HepG2 (cell line): ENCODE measurements around the gene ACP1. TPM values are rescaled to one million over a fixed set of nuclear protein-coding genes. Genes with fewer than 3 reads are reported as not detected.

Experiments used
- AHR ChIP-seq: IDR thresholded peaks from 2 replicates; pipeline ENCODE4 v1.6.1; 2018; ENCODE audit warnings: missing genetic modification reagents, missing compliant biosample characterization
- ARID4A ChIP-seq: sonication (generic); formaldehyde crosslinking; IDR thresholded peaks from 2 replicates; pipeline ENCODE4 v1.5.0; 2020; ENCODE audit warnings: mild to moderate bottlenecking, missing genetic modification reagents, borderline replicate concordance
- FOXA1 ChIP-seq, 2 experiments: fragments of 450-650 bp in 1 of 2; sonication (generic) in 1 of 2; formaldehyde crosslinking in 1 of 2; IDR thresholded peaks; 2 replicates each; pipeline versions ENCODE4 v1.4.0 to v1.6.1; 2016 to 2020; ENCODE audit warnings: missing genetic modification reagents in 1 of 2
- GPN1 ChIP-seq: sonication (generic); formaldehyde crosslinking; IDR thresholded peaks from 2 replicates; pipeline ENCODE4 v1.5.1; 2020; ENCODE audit warnings: missing genetic modification reagents, borderline replicate concordance
- HES4 ChIP-seq: sonication (generic); formaldehyde crosslinking; IDR thresholded peaks from 2 replicates; pipeline ENCODE4 v1.9.0; 2021; ENCODE audit warnings: mild to moderate bottlenecking, missing genetic modification reagents, borderline replicate concordance
- MEF2D ChIP-seq: sonication (generic); formaldehyde crosslinking; IDR thresholded peaks from 2 replicates; pipeline ENCODE4 v1.5.1; 2020; ENCODE audit warnings: mild to moderate bottlenecking, missing genetic modification reagents
- MLXIP ChIP-seq: sonication (generic); formaldehyde crosslinking; IDR thresholded peaks from 2 replicates; pipeline ENCODE4 v1.9.0; 2021; ENCODE audit warnings: missing genetic modification reagents, borderline replicate concordance
- MYPOP ChIP-seq: sonication (generic); formaldehyde crosslinking; IDR thresholded peaks from 2 replicates; pipeline ENCODE4 v1.8.1; 2023; ENCODE audit warnings: mild to moderate bottlenecking, moderate library complexity, missing genetic modification reagents
- NFIB ChIP-seq: sonication (generic); formaldehyde crosslinking; IDR thresholded peaks from 2 replicates; pipeline ENCODE4 v1.9.0; 2021; ENCODE audit warnings: missing genetic modification reagents, mild to moderate bottlenecking, borderline replicate concordance
- POLR2AphosphoS2 ChIP-seq: IDR thresholded peaks from 2 replicates; pipeline ENCODE4 v1.6.1; 2011; ENCODE audit warnings: low read depth, low read length, improper control_type of control experiment
- RBFOX2 ChIP-seq: fragments of 200-400 bp; formaldehyde crosslinking; IDR thresholded peaks from 2 replicates; pipeline ENCODE4 v1.6.1; 2017; ENCODE audit warnings: low read depth, mild to moderate bottlenecking, low read length
- SP2 ChIP-seq: sonication (generic); formaldehyde crosslinking; IDR thresholded peaks from 2 replicates; pipeline ENCODE4 v1.5.1; 2020; ENCODE audit warnings: mild to moderate bottlenecking, missing genetic modification reagents
- ZNF724P ChIP-seq: sonication (generic); formaldehyde crosslinking; IDR thresholded peaks from 2 replicates; pipeline ENCODE4 v1.8.0; 2022; ENCODE audit warnings: missing genetic modification reagents, borderline replicate concordance
- ZNF777 ChIP-seq: sonication (generic); formaldehyde crosslinking; IDR thresholded peaks from 2 replicates; pipeline ENCODE4 v1.4.0; 2020; ENCODE audit warnings: missing genetic modification reagents
- ZSCAN21 ChIP-seq: sonication (generic); formaldehyde crosslinking; IDR thresholded peaks from 2 replicates; pipeline ENCODE4 v1.8.0; 2022; ENCODE audit warnings: mild to moderate bottlenecking, missing genetic modification reagents, moderate library complexity, borderline replicate concordance
- polyA plus RNA-seq, 8 experiments: library from polyadenylated mRNA; depleted of rRNA in 3 of 8; stranded (reverse) in 7 of 8; unstranded in 1 of 8; fragments of >200 nt; fragmentation: Illumina TruSeq in 4 of 8; extraction: Trizol in 4 of 8; gene quantifications; 2 replicates each; pipeline versions ENCODE4 v1.2.1 to v1.2.3, GENCODE V29; 2011 to 2016; ENCODE audit warnings: low read depth in 4 of 8, missing spikeins in 1 of 8, mixed read lengths in 1 of 8; ENCODE audit not compliant: insufficient read depth in 1 of 8
- total RNA-seq, 5 experiments: library from RNA; depleted of rRNA; stranded (reverse); fragments of >200 nt; fragmentation: Illumina TruSeq; extraction: Trizol; gene quantifications; 2 replicates each; pipeline ENCODE4 v1.2.3, GENCODE V29; 2016; ENCODE audit warnings: low read depth in 1 of 5
- TF ChIP-seq, protein P1 (sequence below): sonication (generic); formaldehyde crosslinking; IDR thresholded peaks from 2 replicates; pipeline ENCODE4 v1.8.1; 2022; ENCODE audit warnings: low read depth, mild to moderate bottlenecking, missing genetic modification reagents

The ACP1 gene
- total and polyA plus RNA-seq, 2 of the 13 experiments (the other 11 are each of a cell fraction or from before 2014, with no cell fraction given), result 246 to 348 TPM

DNA sequence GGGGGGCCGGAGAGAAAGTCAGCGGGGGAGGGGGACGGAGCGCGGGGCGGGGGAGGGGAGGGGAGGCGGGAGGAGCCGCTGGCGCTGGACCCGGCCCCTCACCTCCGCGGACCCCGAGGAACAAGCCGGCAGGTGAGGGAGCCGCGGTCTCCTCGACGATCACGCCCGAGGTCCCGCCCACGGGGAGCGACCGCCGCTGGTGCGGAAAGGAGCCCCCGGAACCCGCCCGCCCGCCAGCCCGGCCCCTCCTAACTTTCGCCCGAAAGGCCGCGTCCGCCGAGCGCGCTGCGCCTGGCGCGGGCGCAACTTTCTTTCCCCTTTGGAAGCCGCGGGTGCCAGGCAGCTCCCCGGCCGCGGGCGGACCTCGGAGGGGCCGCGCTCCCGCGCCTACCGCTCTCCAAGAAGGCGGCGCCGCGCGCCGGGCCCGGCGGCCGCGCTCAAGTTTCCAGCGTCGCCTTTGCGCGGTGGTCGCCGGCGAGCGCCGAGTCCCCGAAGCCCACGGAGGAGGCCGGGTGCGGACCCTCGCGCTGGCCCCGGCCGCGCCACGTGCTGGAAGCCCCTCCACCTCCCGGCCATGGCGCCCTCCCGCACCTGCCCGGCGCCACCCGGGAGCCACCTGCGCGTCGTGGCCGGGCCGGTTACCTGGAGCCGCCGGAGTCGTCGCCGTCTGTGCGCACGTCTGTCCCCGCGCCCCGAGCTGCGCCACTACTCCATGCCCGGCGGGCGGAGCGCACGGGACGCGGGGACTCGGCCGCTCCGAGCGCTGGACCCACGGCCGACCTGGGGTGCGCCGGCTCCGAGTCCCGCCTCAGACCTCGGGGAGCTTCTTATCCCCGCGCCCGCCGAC lies 23.4 kb downstream of the ACP1 start, which contains the start of gene ALKAL2 (continued):
- TF ChIP-seq GPN1 (CRISPR knock-in tag) (no peak), POLR2AphosphoS2 (no peak), ZNF724P (CRISPR knock-in tag) (0 out of 2 replicates have a peak, but pooled peaks have one; percentile 63), MEF2D (CRISPR knock-in tag) (no peak), AHR (no peak), HES4 (0 out of 2 replicates have a peak, but pooled peaks have one; percentile 28), NFIB (CRISPR knock-in tag) (no peak), ARID4A (CRISPR knock-in tag) (0 out of 2 replicates have a peak, but pooled peaks have one; percentile 30), MLXIP (CRISPR knock-in tag) (no peak), ZNF777 (CRISPR knock-in tag) (peak; percentile 96), SP2 (CRISPR knock-in tag) (no peak), ZSCAN21 (CRISPR knock-in tag) (peak; percentile 24; the same call in 1 of the 2 replicates), MYPOP (CRISPR knock-in tag) (peak; percentile 32; the same call in 1 of the 2 replicates), FOXA1 (IDR thresholded peaks at IDR 0.05) (no peak), FOXA1 (CRISPR knock-in tag; IDR thresholded peaks at IDR 0.05) (no peak), RBFOX2 (0 out of 2 replicates have a peak, but pooled peaks have one; percentile 40)
- TF ChIP-seq, protein P1, sequence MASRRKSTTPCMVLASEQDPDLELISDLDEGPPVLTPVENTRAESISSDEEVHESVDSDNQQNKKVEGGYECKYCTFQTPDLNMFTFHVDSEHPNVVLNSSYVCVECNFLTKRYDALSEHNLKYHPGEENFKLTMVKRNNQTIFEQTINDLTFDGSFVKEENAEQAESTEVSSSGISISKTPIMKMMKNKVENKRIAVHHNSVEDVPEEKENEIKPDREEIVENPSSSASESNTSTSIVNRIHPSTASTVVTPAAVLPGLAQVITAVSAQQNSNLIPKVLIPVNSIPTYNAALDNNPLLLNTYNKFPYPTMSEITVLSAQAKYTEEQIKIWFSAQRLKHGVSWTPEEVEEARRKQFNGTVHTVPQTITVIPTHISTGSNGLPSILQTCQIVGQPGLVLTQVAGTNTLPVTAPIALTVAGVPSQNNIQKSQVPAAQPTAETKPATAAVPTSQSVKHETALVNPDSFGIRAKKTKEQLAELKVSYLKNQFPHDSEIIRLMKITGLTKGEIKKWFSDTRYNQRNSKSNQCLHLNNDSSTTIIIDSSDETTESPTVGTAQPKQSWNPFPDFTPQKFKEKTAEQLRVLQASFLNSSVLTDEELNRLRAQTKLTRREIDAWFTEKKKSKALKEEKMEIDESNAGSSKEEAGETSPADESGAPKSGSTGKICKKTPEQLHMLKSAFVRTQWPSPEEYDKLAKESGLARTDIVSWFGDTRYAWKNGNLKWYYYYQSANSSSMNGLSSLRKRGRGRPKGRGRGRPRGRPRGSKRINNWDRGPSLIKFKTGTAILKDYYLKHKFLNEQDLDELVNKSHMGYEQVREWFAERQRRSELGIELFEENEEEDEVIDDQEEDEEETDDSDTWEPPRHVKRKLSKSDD (CRISPR knock-in tag), result 0 out of 2 replicates have a peak, but pooled peaks have one; percentile 30
